Measurements from ENCODE around the gene C1orf167. TPM values are rescaled to one million over a fixed set of nuclear protein-coding genes. Genes with fewer than 3 reads are reported as not detected.

C1orf167 gene
- total and polyA plus RNA-seq, 2 of the 8 experiments (the other 6 are each of a cell fraction or from before 2014, with no cell fraction given): 0.70 to 1.3 TPM

DNA sequence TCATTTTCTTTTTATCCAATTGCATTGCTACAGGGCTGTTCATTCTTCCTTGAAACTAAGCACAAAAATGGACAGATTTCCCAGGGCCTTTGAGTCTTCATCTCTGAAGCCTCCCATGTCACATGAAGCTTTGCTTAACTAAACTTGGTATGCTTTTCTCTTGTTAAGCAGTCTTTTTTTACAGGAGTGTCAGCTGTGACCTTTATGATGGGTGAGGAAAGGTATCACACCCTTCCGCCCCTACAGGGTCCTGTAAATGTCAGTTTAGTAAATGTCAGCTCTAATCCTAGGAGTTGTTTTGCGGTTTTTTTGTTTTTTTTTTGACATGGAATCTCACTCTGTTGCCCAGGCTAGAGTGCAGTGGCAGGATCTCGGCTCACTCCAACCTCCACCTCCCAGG lies 28.7 kb upstream of the C1orf167 start:
- H3K18ac ChIP-seq (ENCODE audit: extremely low read depth, low read length): no peak overlapping the region
- H3K4me2 ChIP-seq (ENCODE audit: insufficient read depth in 1 of 2, low read depth in 2 of 2, low read length in 2 of 2): no peak overlapping the region
- no peak overlapping the region for H3K4me3 ChIP-seq (ENCODE audit: extremely low read depth in 1 of 4, insufficient read depth in 2 of 4, low read depth in 3 of 4, low read length in 4 of 4)
- H4K20me1 ChIP-seq (replicated peaks in 1 of 2; ENCODE audit: control insufficient read depth in 1 of 2, insufficient read depth in 2 of 2, low read length in 2 of 2): peaks cover 0 to 1% of the 10 kb centered on the region in 2 experiments
- peaks cover 14% of the 10 kb centered on the region for H3K23me2 ChIP-seq (ENCODE audit: low read depth, low read length)
- FAIRE-seq: no peak
- H3K36me3 ChIP-seq (ENCODE audit: control insufficient read depth in 2 of 4, insufficient read depth in 4 of 4, low read length in 3 of 4): no peaks in the 10 kb centered on the region
- TF ChIP-seq SP1 (IDR thresholded peaks at IDR 0.05; ENCODE audit: low read depth, low read length): no peak
- TF ChIP-seq CTBP2 (IDR thresholded peaks at IDR 0.05; ENCODE audit: borderline replicate concordance, insufficient read depth, insufficient read length, low read length): no peak
- no peak for TF ChIP-seq MAFK (IDR thresholded peaks at IDR 0.05; ENCODE audit: low read depth, low read length)
- TF ChIP-seq, protein P1, sequence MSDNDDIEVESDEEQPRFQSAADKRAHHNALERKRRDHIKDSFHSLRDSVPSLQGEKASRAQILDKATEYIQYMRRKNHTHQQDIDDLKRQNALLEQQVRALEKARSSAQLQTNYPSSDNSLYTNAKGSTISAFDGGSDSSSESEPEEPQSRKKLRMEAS (IDR thresholded peaks at IDR 0.05): no peak
- no peak for TF ChIP-seq RNF2 (IDR thresholded peaks at IDR 0.05; ENCODE audit: borderline replicate concordance, low read depth, low read length, missing control alignments, poor library complexity, severe bottlenecking)
- TF ChIP-seq, protein P2, sequence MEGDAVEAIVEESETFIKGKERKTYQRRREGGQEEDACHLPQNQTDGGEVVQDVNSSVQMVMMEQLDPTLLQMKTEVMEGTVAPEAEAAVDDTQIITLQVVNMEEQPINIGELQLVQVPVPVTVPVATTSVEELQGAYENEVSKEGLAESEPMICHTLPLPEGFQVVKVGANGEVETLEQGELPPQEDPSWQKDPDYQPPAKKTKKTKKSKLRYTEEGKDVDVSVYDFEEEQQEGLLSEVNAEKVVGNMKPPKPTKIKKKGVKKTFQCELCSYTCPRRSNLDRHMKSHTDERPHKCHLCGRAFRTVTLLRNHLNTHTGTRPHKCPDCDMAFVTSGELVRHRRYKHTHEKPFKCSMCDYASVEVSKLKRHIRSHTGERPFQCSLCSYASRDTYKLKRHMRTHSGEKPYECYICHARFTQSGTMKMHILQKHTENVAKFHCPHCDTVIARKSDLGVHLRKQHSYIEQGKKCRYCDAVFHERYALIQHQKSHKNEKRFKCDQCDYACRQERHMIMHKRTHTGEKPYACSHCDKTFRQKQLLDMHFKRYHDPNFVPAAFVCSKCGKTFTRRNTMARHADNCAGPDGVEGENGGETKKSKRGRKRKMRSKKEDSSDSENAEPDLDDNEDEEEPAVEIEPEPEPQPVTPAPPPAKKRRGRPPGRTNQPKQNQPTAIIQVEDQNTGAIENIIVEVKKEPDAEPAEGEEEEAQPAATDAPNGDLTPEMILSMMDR (IDR thresholded peaks at IDR 0.05; ENCODE audit: control extremely low read depth in 1 of 3, insufficient read depth in 1 of 3, low read depth in 1 of 3, low read length in 3 of 3): no peak
- no peak for TF ChIP-seq ZNF274 (IDR thresholded peaks at IDR 0.05; ENCODE audit: borderline replicate concordance, extremely low read depth, low read length)
- H2BK120ac ChIP-seq (replicated peaks; ENCODE audit: low read depth, low read length): no peak overlapping the region
- H2AFZ ChIP-seq (ENCODE audit: low read length): no peak overlapping the region
- H2BK20ac ChIP-seq (ENCODE audit: low read length): no peak overlapping the region
- no peak overlapping the region for H2BK5ac ChIP-seq (ENCODE audit: low read depth, low read length)
- no peaks in the 10 kb centered on the region for H3K27me3 ChIP-seq (replicated peaks in 1 of 4; ENCODE audit: control insufficient read depth in 3 of 4, extremely low read depth in 1 of 4, insufficient read depth in 3 of 4, low read length in 3 of 4)
- H4K5ac ChIP-seq (ENCODE audit: insufficient read length, low read depth, low read length): no peak overlapping the region
- H3K9me3 ChIP-seq (ENCODE audit: insufficient read depth in 2 of 2, low read depth in 1 of 2, low read length in 1 of 2): no peaks in the 10 kb centered on the region
- H3K4ac ChIP-seq (replicated peaks; ENCODE audit: insufficient read length, low read depth, low read length): no peak overlapping the region
- ChIA-PET POLR2A (ENCODE audit: partially characterized antibody) (interaction anchor here (0.8 to 1.2 kb wide), 3 partner anchors 14 to 64 kb away, joined by 3 to 5 read pairs (median 3); no protein-coding TSS in a partner anchor), CTCF (ENCODE audit: partially characterized antibody) (interaction anchor here (0.9 to 1.1 kb wide), 3 partner anchors 22 to 58 kb away, joined by 3 to 4 read pairs (median 3); no protein-coding TSS in a partner anchor)
- no peak overlapping the region for H3K27ac ChIP-seq (ENCODE audit: low read depth, low read length)
- no peak overlapping the region for H4K91ac ChIP-seq (replicated peaks; ENCODE audit: insufficient read length, low read length)
- H3K9ac ChIP-seq (replicated peaks in 1 of 4; ENCODE audit: extremely low read depth in 1 of 4, low read depth in 3 of 4, low read length in 3 of 4): no peak overlapping the region
- no peak overlapping the region for H4K8ac ChIP-seq (ENCODE audit: extremely low read depth, insufficient read depth, low read length)
- H2BK12ac ChIP-seq (ENCODE audit: low read depth, low read length): no peak overlapping the region
- peaks cover 12 to 47% (median 25%) of the 10 kb centered on the region in 4 experiments for H3K4me1 ChIP-seq (replicated peaks in 1 of 4; ENCODE audit: control insufficient read depth in 3 of 4, insufficient read depth in 4 of 4, low read length in 3 of 4)
- DNase-seq (ENCODE audit: low read depth in 1 of 2, low spot score in 2 of 2): no peak
- no peaks in the 10 kb centered on the region for H3K79me1 ChIP-seq (ENCODE audit: low read depth, low read length)
- WGBS, 2 experiments (ENCODE audit: extremely low coverage in 1 of 2, insufficient coverage in 1 of 2, insufficient read length in 1 of 2, insufficient replicate concordance in 2 of 2, low coverage in 1 of 2, low lambda C conversion rate in 2 of 2, missing lambda C conversion rate in 1 of 2): 83% methylated on average over 3 of the region's 3 CpGs; no CpG with 5 or more reads in 1 of the 2 experiments
- H3K79me2 ChIP-seq (ENCODE audit: control insufficient read depth in 1 of 2, insufficient read depth in 2 of 2, low read length in 2 of 2): peaks cover 0 to 4% of the 10 kb centered on the region in 2 experiments; a peak in 1 of 4 replicates
- no peak overlapping the region for H2BK15ac ChIP-seq (ENCODE audit: low read length)
- H3K23ac ChIP-seq (ENCODE audit: insufficient read length): no peak overlapping the region
- no peak overlapping the region for H3K14ac ChIP-seq (ENCODE audit: insufficient read length)
- H3K56ac ChIP-seq (replicated peaks; ENCODE audit: insufficient read length, low read depth, low read length): no peak overlapping the region
- H2AK5ac ChIP-seq (ENCODE audit: low read depth, low read length): no peak overlapping the region
